K562 (cell line): ENCODE results near the gene TNNT3. TPM values are rescaled to one million over a fixed set of nuclear protein-coding genes. Genes with fewer than 3 reads are reported as not detected.

ENCODE experiments used
- ATAC-seq: fragments of 200-7000 bp; cut with Tn5 transposase; 3 replicates; pipeline ENCODE4 v1.9.1; 2020; ENCODE audit warnings: moderate library complexity
- BruUV-seq: library from RNA; stranded (reverse); fragments of 400-500 nt; replicated peaks from 2 replicates; lab custom pipeline; 2021; lab: Mats Ljungman, UMichigan
- CTCF ChIA-PET: fragments of 300-600 bp; formaldehyde crosslinking; extraction: SDS; loops from one replicate; lab custom pipeline; 2021; ENCODE audit warnings: low intra/inter-chr PET ratio; lab: Yijun Ruan, JAX
- POLR2A ChIA-PET: fragments of 300-600, 350-650 bp; sonication (Branson Sonifier 250); formaldehyde crosslinking; extraction: SDS; loops from one replicate; lab custom pipeline; 2021; ENCODE audit warnings: antibody characterized with exemption, inconsistent platforms; lab: Yijun Ruan, JAX
- DNase-seq, 4 experiments: peaks; one replicate each; pipeline versions ENCODE4 v3.0.0 to v3.0.0-alpha.2; 2011 to 2018; ENCODE audit warnings: low spot score in 3 of 4, mixed read lengths in 3 of 4; ENCODE audit errors: extremely low read depth in 1 of 4
- FAIRE-seq: peaks from 2 replicates; lab custom pipeline; 2011; peaks lifted over from hg19 to GRCh38; lab: Jason Lieb, UNC
- H2AFZ ChIP-seq: 2 replicates; pipeline ENCODE4 v1.6.0; 2011; ENCODE audit warnings: low read depth, low read length, control low read depth, inconsistent platforms
- H3K27ac ChIP-seq: fragments of 200-600 bp; 3 replicates; pipeline ENCODE4 v1.8.0; 2011; ENCODE audit warnings: low read depth, mild to moderate bottlenecking, control low read depth, inconsistent platforms, low read length, moderate library complexity, mixed read lengths; ENCODE audit errors: extremely low read depth
- H3K27me3 ChIP-seq, 2 experiments: fragments of 300-600 bp in 1 of 2; 2 replicates in 1 of 2; 3 replicates in 1 of 2; pipeline versions ENCODE4 v1.6.0 to v1.8.0; 2011; ENCODE audit warnings: inconsistent platforms in 2 of 2, low read length in 2 of 2, mild to moderate bottlenecking in 1 of 2, mixed read lengths in 1 of 2, moderate library complexity in 1 of 2; ENCODE audit not compliant: control insufficient read depth in 2 of 2, insufficient read depth in 2 of 2
- H3K36me3 ChIP-seq: fragments of 300-600 bp; 3 replicates; pipeline ENCODE4 v1.8.0; 2011; ENCODE audit warnings: mild to moderate bottlenecking, low read length, inconsistent platforms; ENCODE audit not compliant: control insufficient read depth, insufficient read depth
- H3K4me1 ChIP-seq, 2 experiments: fragments of 200-600 bp in 1 of 2; replicated peaks in 1 of 2; 2 replicates in 1 of 2; 3 replicates in 1 of 2; pipeline versions ENCODE4 v1.5.1 to v1.8.0; 2011; ENCODE audit warnings: inconsistent platforms in 2 of 2, low read length in 2 of 2, mild to moderate bottlenecking in 1 of 2, mixed read lengths in 1 of 2, moderate library complexity in 1 of 2; ENCODE audit not compliant: control insufficient read depth in 2 of 2, insufficient read depth in 2 of 2
- H3K4me2 ChIP-seq: 2 replicates; pipeline ENCODE4 v1.6.1; 2011; ENCODE audit warnings: low read length, control low read depth, inconsistent platforms, mixed read lengths; ENCODE audit not compliant: insufficient read depth
- H3K4me3 ChIP-seq: fragments of 200-600 bp; sonication (generic), shearing (Covaris generic); 2 replicates; pipeline ENCODE4 v1.5.1; 2016; ENCODE audit warnings: control low read depth, inconsistent platforms
- H3K79me2 ChIP-seq: fragments of 200-600 bp; 3 replicates; pipeline ENCODE4 v1.8.0; 2011; ENCODE audit warnings: low read length, inconsistent platforms; ENCODE audit not compliant: control insufficient read depth, insufficient read depth
- H3K9ac ChIP-seq, 2 experiments: 2 replicates each; pipeline versions ENCODE4 v1.6.0 to v1.6.1; 2011; ENCODE audit warnings: low read depth in 2 of 2, low read length in 2 of 2, control low read depth in 1 of 2, inconsistent platforms in 1 of 2, mild to moderate bottlenecking in 1 of 2, mixed read lengths in 1 of 2; ENCODE audit not compliant: insufficient read depth in 1 of 2
- H3K9me1 ChIP-seq: one replicate; pipeline ENCODE4 v1.6.0; 2011; ENCODE audit warnings: inconsistent platforms, mild to moderate bottlenecking, low read length, moderate library complexity; ENCODE audit not compliant: control insufficient read depth, insufficient read depth
- H3K9me3 ChIP-seq: replicated peaks from 2 replicates; pipeline ENCODE4 v1.5.1; 2011; ENCODE audit warnings: low read depth, low read length, inconsistent platforms; ENCODE audit not compliant: control insufficient read depth, insufficient read depth
- H4K20me1 ChIP-seq: replicated peaks from 2 replicates; pipeline ENCODE4 v1.6.1; 2011; ENCODE audit warnings: low read length, inconsistent platforms, mixed read lengths; ENCODE audit not compliant: control insufficient read depth, insufficient read depth
- EP400 ChIP-seq: fragments of 450-650 bp; IDR thresholded peaks from 2 replicates; pipeline ENCODE4 v1.6.1; 2017; ENCODE audit warnings: antibody characterized with exemption, mild to moderate bottlenecking, moderate library complexity
- MEF2D ChIP-seq: conservative IDR thresholded peaks from 2 replicates; pipeline ENCODE4 v1.6.1; 2016; ENCODE audit warnings: low read depth, missing genetic modification characterization, missing compliant biosample characterization
- SAFB ChIP-seq: fragments of 200-400 bp; formaldehyde crosslinking; IDR thresholded peaks from 2 replicates; pipeline ENCODE4 v1.6.1; 2017; ENCODE audit warnings: low read depth, low read length, borderline replicate concordance
- TRIM24 ChIP-seq, 2 experiments: fragments of 450-650 bp; IDR thresholded peaks; 2 replicates each; pipeline ENCODE4 v1.6.1; 2016
- ZFP1 ChIP-seq: fragments of 450-650 bp; formaldehyde crosslinking; IDR thresholded peaks from 2 replicates; pipeline ENCODE4 v1.4.0; 2020; ENCODE audit warnings: mild to moderate bottlenecking, mixed read lengths
- ZMIZ1 ChIP-seq, 2 experiments: fragments of 150-350 bp in 1 of 2; IDR thresholded peaks; 2 replicates each; pipeline ENCODE4 v1.6.1; 2012 to 2016; ENCODE audit warnings: low read depth in 2 of 2, low read length in 2 of 2, mild to moderate bottlenecking in 1 of 2, moderate library complexity in 1 of 2
- WGBS: fragments of 100-300 bp; shearing (Covaris generic); methylation state at CpG from one replicate; pipeline ENCODE4 v1.1.6; 2016; ENCODE audit warnings: low coverage, mixed read lengths; ENCODE audit not compliant: insufficient coverage; ENCODE audit errors: missing lambda C conversion rate; 5-methylcytosine and 5-hydroxymethylcytosine counted together
- in situ Hi-C: fragments of 300-500 bp; cut with MboI; formaldehyde crosslinking; loops from 4 replicates; pipeline ENCODE4 v1.15.0; 2018; ENCODE audit warnings: inconsistent platforms, mixed read lengths
- intact Hi-C: fragments of 100-400 bp; cut with micrococcal nuclease; formaldehyde crosslinking; loops from 2 replicates; pipeline ENCODE4 v1.14.2; 2022
- polyA plus RNA-seq, 8 experiments: library from polyadenylated mRNA; depleted of rRNA in 4 of 8; stranded (reverse) in 5 of 8; unstranded in 3 of 8; fragments of >200 nt; fragmentation: Nextera tagmentation in 2 of 8; fragmentation: Illumina TruSeq in 1 of 8; extraction: Ambion mirVana in 2 of 8; extraction: Trizol in 1 of 8; gene quantifications; 2 replicates each; pipeline versions ENCODE4 v1.2.1 to v1.2.3, GENCODE V29; 2011 to 2014; ENCODE audit warnings: inconsistent platforms in 1 of 8, missing spikeins in 1 of 8
- total RNA-seq, 7 experiments: library from RNA; depleted of rRNA in 6 of 7; stranded (reverse); fragments of >200 nt in 6 of 7; fragmentation: Illumina TruSeq in 2 of 7; extraction: Trizol in 2 of 7; gene quantifications; 2 replicates each; pipeline versions ENCODE4 v1.2.1 to v1.2.3, GENCODE V29; 2011 to 2021; ENCODE audit warnings: low replicate concordance in 1 of 7
- TF ChIP-seq, protein P1 (sequence below): fragments of 450-650 bp; IDR thresholded peaks from 2 replicates; pipeline ENCODE4 v1.7.1; 2018; ENCODE audit warnings: mild to moderate bottlenecking, low read depth; ENCODE audit not compliant: partially characterized antibody

The TNNT3 gene
- total and polyA plus RNA-seq, 9 of the 15 experiments (the other 6 are each of a cell fraction or from before 2014, with no cell fraction given): 0.10 TPM; not detected in 8

- TF ChIP-seq, protein P1, sequence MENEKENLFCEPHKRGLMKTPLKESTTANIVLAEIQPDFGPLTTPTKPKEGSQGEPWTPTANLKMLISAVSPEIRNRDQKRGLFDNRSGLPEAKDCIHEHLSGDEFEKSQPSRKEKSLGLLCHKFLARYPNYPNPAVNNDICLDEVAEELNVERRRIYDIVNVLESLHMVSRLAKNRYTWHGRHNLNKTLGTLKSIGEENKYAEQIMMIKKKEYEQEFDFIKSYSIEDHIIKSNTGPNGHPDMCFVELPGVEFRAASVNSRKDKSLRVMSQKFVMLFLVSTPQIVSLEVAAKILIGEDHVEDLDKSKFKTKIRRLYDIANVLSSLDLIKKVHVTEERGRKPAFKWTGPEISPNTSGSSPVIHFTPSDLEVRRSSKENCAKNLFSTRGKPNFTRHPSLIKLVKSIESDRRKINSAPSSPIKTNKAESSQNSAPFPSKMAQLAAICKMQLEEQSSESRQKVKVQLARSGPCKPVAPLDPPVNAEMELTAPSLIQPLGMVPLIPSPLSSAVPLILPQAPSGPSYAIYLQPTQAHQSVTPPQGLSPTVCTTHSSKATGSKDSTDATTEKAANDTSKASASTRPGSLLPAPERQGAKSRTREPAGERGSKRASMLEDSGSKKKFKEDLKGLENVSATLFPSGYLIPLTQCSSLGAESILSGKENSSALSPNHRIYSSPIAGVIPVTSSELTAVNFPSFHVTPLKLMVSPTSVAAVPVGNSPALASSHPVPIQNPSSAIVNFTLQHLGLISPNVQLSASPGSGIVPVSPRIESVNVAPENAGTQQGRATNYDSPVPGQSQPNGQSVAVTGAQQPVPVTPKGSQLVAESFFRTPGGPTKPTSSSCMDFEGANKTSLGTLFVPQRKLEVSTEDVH: no peak
- TF ChIP-seq TRIM24 (IDR thresholded peaks at IDR 0.05): no peak
- TF ChIP-seq, all 486 proteins: peak for 0
Measured at GRCh38 chr11:1919391-1920127, at the start of gene TNNT3 (continued).

- WGBS: 22% methylated on average over 12 of the region's 12 CpGs
- intact Hi-C loops: no loop called here
- H3K27ac ChIP-seq: no peak overlapping the region
- no TSS peak for BruUV-seq
- CTCF ChIA-PET: no interaction called here
- peaks cover 0 to 33% of the 10 kb centered on the region in 2 experiments; a peak in 2 of 5 replicates for H3K4me1 ChIP-seq
- no peak for ATAC-seq
- no peak overlapping the region for H3K4me3 ChIP-seq
- H4K20me1 ChIP-seq: 0 out of 2 replicates have a peak, but pooled peaks cover 5% of the 10 kb centered on the region
- in situ Hi-C loops: loop anchor here (10.0 kb wide), 1 partner anchor 134 kb away; no protein-coding TSS in a partner anchor
- no peak overlapping the region for H3K4me2 ChIP-seq
- no peak for DNase-seq
- H3K9me3 ChIP-seq: no peaks in the 10 kb centered on the region
- no peak overlapping the region for H2AFZ ChIP-seq
- POLR2A ChIA-PET: no interaction called here
- no peaks in the 10 kb centered on the region for H3K79me2 ChIP-seq
- H3K9ac ChIP-seq: no peak overlapping the region; a peak in 1 of 4 replicates
- no peak for FAIRE-seq
- H3K9me1 ChIP-seq: no peaks in the 10 kb centered on the region
- H3K36me3 ChIP-seq: no peaks in the 10 kb centered on the region
- peaks cover 20 to 66% of the 10 kb centered on the region in 2 experiments; a peak in 4 of 5 replicates for H3K27me3 ChIP-seq
- TF ChIP-seq SAFB: no peak
- TF ChIP-seq EP400: no peak
- TF ChIP-seq MEF2D (tag): no peak
- no peak for TF ChIP-seq ZMIZ1 (IDR thresholded peaks at IDR 0.05; ENCODE audit: low read depth in 2 of 2, low read length in 2 of 2)
- no peak for TF ChIP-seq ZFP1 (CRISPR knock-in tag)
Measured at GRCh38 chr11:1870326-1870696, 49.2 kb upstream of the TNNT3 start.
